WTC11 (cell line): Measurements from ENCODE around the gene CLIC3. TPM values are rescaled to one million over a fixed set of nuclear protein-coding genes. Genes with fewer than 3 reads are reported as not detected.

Experiments
- ATAC-seq: fragments of 200-7000 bp; cut with Tn5 transposase; 2 replicates; pipeline ENCODE4 v1.10.0; 2021; ENCODE audit warnings: mild to moderate bottlenecking, moderate library complexity
- CTCF ChIA-PET: fragments of 300-600 bp; sonication (Branson Sonifier 250); formaldehyde crosslinking; loops from one replicate; lab custom pipeline; 2021; ENCODE audit warnings: antibody characterized with exemption; lab: Charles Lee
- POLR2A ChIA-PET: fragments of 350-600 bp; sonication (Branson Sonifier 250); formaldehyde crosslinking; loops from one replicate; lab custom pipeline; 2021; ENCODE audit warnings: antibody characterized with exemption; lab: Charles Lee
- DNase-seq: peaks from one replicate; pipeline ENCODE4 v3.0.0; 2021; ENCODE audit warnings: low spot score
- H3K27ac Mint-ChIP-seq: 2 replicates; pipeline ENCODE4 v1.8.0; 2021; ENCODE audit warnings: mixed read lengths
- H3K27me3 Mint-ChIP-seq: 2 replicates; pipeline ENCODE4 v1.8.0; 2021; ENCODE audit warnings: low read depth, mild to moderate bottlenecking, moderate library complexity, mixed read lengths
- H3K36me3 Mint-ChIP-seq: 2 replicates; pipeline ENCODE4 v1.8.0; 2021; ENCODE audit warnings: mixed read lengths
- H3K4me1 Mint-ChIP-seq: 2 replicates; pipeline ENCODE4 v1.8.0; 2022; ENCODE audit warnings: mixed read lengths
- H3K4me3 Mint-ChIP-seq: 2 replicates; pipeline ENCODE4 v1.8.0; 2021; ENCODE audit warnings: mild to moderate bottlenecking, moderate library complexity, mixed read lengths
- H3K9me3 Mint-ChIP-seq: 2 replicates; pipeline ENCODE4 v1.8.0; 2021; ENCODE audit warnings: mixed read lengths
- CDX4 ChIP-seq: fragments of 250-450 bp; sonication (Bioruptor Pico); IDR thresholded peaks from 2 replicates; pipeline ENCODE4 v1.9.0; 2021; ENCODE audit warnings: moderate library complexity, mild to moderate bottlenecking, inconsistent platforms, borderline replicate concordance
- CREM ChIP-seq: sonication (generic); formaldehyde crosslinking; IDR thresholded peaks from 2 replicates; pipeline ENCODE4 v1.8.1; 2022; ENCODE audit warnings: mild to moderate bottlenecking, missing genetic modification reagents, moderate library complexity
- CTCF ChIP-seq: fragments of 200-600 bp; IDR thresholded peaks from 2 replicates; pipeline ENCODE4 v1.8.0; 2022; ENCODE audit warnings: antibody characterized with exemption
- ERG ChIP-seq: fragments of 250-450 bp; sonication (Bioruptor Pico); IDR thresholded peaks from 2 replicates; pipeline ENCODE4 v1.8.0; 2021; ENCODE audit warnings: mild to moderate bottlenecking
- ESRRA ChIP-seq: sonication (generic); formaldehyde crosslinking; IDR thresholded peaks from 2 replicates; pipeline ENCODE4 v1.8.1; 2022; ENCODE audit warnings: mild to moderate bottlenecking, missing genetic modification reagents, borderline replicate concordance
- HMGA2 ChIP-seq: fragments of 250-450 bp; sonication (Bioruptor Pico); IDR thresholded peaks from 2 replicates; pipeline ENCODE4 v1.4.0; 2021; ENCODE audit warnings: mild to moderate bottlenecking, moderate library complexity
- HMGXB4 ChIP-seq: sonication (generic); formaldehyde crosslinking; IDR thresholded peaks from 2 replicates; pipeline ENCODE4 v1.8.1; 2023; ENCODE audit warnings: mild to moderate bottlenecking, moderate library complexity, missing genetic modification reagents
- NFE2L1 ChIP-seq: sonication (generic); formaldehyde crosslinking; IDR thresholded peaks from 2 replicates; pipeline ENCODE4 v1.8.1; 2023; ENCODE audit warnings: missing genetic modification reagents
- PRDM15 ChIP-seq: sonication (generic); formaldehyde crosslinking; IDR thresholded peaks from 2 replicates; pipeline ENCODE4 v1.8.0; 2022; ENCODE audit warnings: missing genetic modification reagents
- SMAD3 ChIP-seq: sonication (generic); formaldehyde crosslinking; IDR thresholded peaks from 2 replicates; pipeline ENCODE4 v1.8.0; 2022; ENCODE audit warnings: missing genetic modification reagents, mild to moderate bottlenecking, borderline replicate concordance
- SOX15 ChIP-seq: fragments of 250-450 bp; sonication (Bioruptor Pico); IDR thresholded peaks from 2 replicates; pipeline ENCODE4 v1.9.0; 2021; ENCODE audit warnings: mild to moderate bottlenecking
- TP53 ChIP-seq: sonication (generic); formaldehyde crosslinking; IDR thresholded peaks from 2 replicates; pipeline ENCODE4 v1.8.1; 2023; ENCODE audit warnings: mild to moderate bottlenecking, missing genetic modification reagents
- ZNF219 ChIP-seq: sonication (generic); formaldehyde crosslinking; IDR thresholded peaks from 2 replicates; pipeline ENCODE4 v1.8.0; 2023; ENCODE audit warnings: missing genetic modification reagents, mild to moderate bottlenecking, borderline replicate concordance
- ZNF532 ChIP-seq: fragments of 250-450 bp; sonication (Bioruptor Pico); IDR thresholded peaks from 2 replicates; pipeline ENCODE4 v1.9.0; 2021; ENCODE audit warnings: mild to moderate bottlenecking, borderline replicate concordance
- ZNF671 ChIP-seq: fragments of 250-450 bp; sonication (Bioruptor Pico); IDR thresholded peaks from 2 replicates; pipeline ENCODE4 v1.8.0; 2021; ENCODE audit warnings: mild to moderate bottlenecking
- total RNA-seq: library from RNA; stranded (reverse); gene quantifications from 3 replicates; pipeline ENCODE4 v1.2.3, GENCODE V29; 2021

CLIC3 gene
- total RNA-seq, 1 experiment from 2014 or later = 0.31 TPM

- no peak for TF ChIP-seq CREM (CRISPR knock-in tag)
- no peak for TF ChIP-seq CTCF
- no peak for TF ChIP-seq ESRRA (CRISPR knock-in tag)
- TF ChIP-seq NFE2L1 (CRISPR knock-in tag) = no peak
- TF ChIP-seq PRDM15 = no peak
- Mint-ChIP-seq H3K27ac (no peak within 1 kb of the TSS), H3K36me3 (no peaks in the 10 kb centered on the region), H3K9me3 (no peaks in the 10 kb centered on the region), H3K4me1 (0 out of 2 replicates have a peak, but pooled peaks cover 2% of the 10 kb centered on the region), H3K27me3 (peaks cover 15% of the 10 kb centered on the region), H3K4me3 (no peak within 1 kb of the TSS)
- CTCF ChIA-PET = interaction anchor here (0.5 to 4.1 kb wide), 6 partner anchors 11 to 269 kb away, joined by 4 to 38 read pairs (median 6); partner anchors contain the start of gene NPDC1
- ATAC-seq = no peak
- no peak for DNase-seq
- POLR2A ChIA-PET = interaction anchor here (0.6 to 0.7 kb wide), 2 partner anchors 9 to 39 kb away, joined by 3 read pairs; no protein-coding TSS in a partner anchor
Measured at GRCh38 chr9:137031904-137032640, 35.7 kb upstream of the CLIC3 start, which contains the start of gene FUT7. Gene FUT7 (minus strand): TSS chr9:137032088. CDS start chr9:137031991, 97 bp downstream.

GRCh38 chr9:137030538-137031527, 34.5 kb upstream of the CLIC3 start:
- H3K4me3 Mint-ChIP-seq = no peak overlapping the region
- ChIA-PET POLR2A (interaction anchor here (0.6 kb wide), 1 partner anchor 40 kb away, joined by 3 read pairs; no protein-coding TSS in a partner anchor), CTCF (interaction anchor here (1.1 to 4.1 kb wide), 17 partner anchors 10 to 268 kb away, joined by 3 to 53 read pairs (median 14); partner anchors contain the start of genes CLIC3, ENTPD2, NPDC1 and PTGDS)
- H3K36me3 Mint-ChIP-seq = no peaks in the 10 kb centered on the region
- DNase-seq (no peak), ATAC-seq (no peak)
- H3K9me3 Mint-ChIP-seq = no peaks in the 10 kb centered on the region
- peaks cover 17% of the 10 kb centered on the region for H3K27me3 Mint-ChIP-seq
- 0 out of 2 replicates have a peak, but pooled peaks cover 2% of the 10 kb centered on the region for H3K4me1 Mint-ChIP-seq
- H3K27ac Mint-ChIP-seq = no peak overlapping the region
- TF ChIP-seq ZNF532 (CRISPR knock-in tag) = no peak
- TF ChIP-seq ZNF671 = no peak
- TF ChIP-seq HMGA2 (CRISPR knock-in tag) = no peak
- no peak for TF ChIP-seq SOX15 (CRISPR knock-in tag)
- TF ChIP-seq CDX4 (CRISPR knock-in tag) = no peak
- no peak for TF ChIP-seq ERG
- TF ChIP-seq ZNF219 (CRISPR knock-in tag) = no peak
- TF ChIP-seq SMAD3 (CRISPR knock-in tag) = no peak
- no peak for TF ChIP-seq HMGXB4 (CRISPR knock-in tag)
- no peak for TF ChIP-seq TP53 (CRISPR knock-in tag)
